ENCODE results near the gene MYO9B.

DNA sequence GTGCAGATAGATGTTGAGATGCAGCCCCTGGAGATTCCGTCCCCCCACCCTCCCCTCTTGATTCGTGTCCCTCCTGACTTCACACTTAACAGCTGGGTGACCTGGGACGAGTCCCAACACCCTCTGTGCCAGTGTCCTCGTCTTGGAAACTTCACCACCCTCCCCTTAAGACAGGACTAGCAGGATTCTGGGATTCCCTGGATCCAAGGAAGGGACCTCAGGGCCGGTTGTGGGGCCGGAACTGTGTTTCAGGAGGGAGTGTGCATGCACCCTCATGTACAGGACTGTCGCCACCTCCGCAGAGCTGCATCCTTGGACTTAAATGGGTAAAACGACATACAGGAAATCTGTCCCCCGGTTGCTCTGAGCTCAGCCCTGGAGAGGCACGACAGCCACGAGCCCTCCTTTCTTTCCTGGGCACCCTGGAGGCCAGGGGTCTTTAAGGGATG is 990 bp downstream of the MYO9B start:
- TF ChIP-seq TRIM24 (CRISPR knock-in tag; IDR thresholded peaks at IDR 0.05) (no peak), HCFC1 (IDR thresholded peaks at IDR 0.05; ENCODE audit: low read depth, low read length) (no peak), GABPB1 (CRISPR knock-in tag; IDR thresholded peaks at IDR 0.05) (no peak), CREB1 (IDR thresholded peaks at IDR 0.05) (no peak), CREB1 (CRISPR knock-in tag; IDR thresholded peaks at IDR 0.05) (no peak), POLR2AphosphoS2 (IDR thresholded peaks at IDR 0.05; ENCODE audit: low read depth, low read length) (no peak), BCL6 (CRISPR knock-in tag; IDR thresholded peaks at IDR 0.05) (no peak), ZNF549 (CRISPR knock-in tag; IDR thresholded peaks at IDR 0.05) (no peak), RARG (CRISPR knock-in tag; IDR thresholded peaks at IDR 0.05; ENCODE audit: low read depth) (no peak), MYC (CRISPR knock-in tag; IDR thresholded peaks at IDR 0.05; ENCODE audit: borderline replicate concordance) (no peak; the same call in 1 of the 2 replicates), ZNF263 (CRISPR knock-in tag; IDR thresholded peaks at IDR 0.05) (no peak), PAWR (CRISPR knock-in tag; IDR thresholded peaks at IDR 0.05; ENCODE audit: borderline replicate concordance) (no peak)
- TF ChIP-seq, protein P1, sequence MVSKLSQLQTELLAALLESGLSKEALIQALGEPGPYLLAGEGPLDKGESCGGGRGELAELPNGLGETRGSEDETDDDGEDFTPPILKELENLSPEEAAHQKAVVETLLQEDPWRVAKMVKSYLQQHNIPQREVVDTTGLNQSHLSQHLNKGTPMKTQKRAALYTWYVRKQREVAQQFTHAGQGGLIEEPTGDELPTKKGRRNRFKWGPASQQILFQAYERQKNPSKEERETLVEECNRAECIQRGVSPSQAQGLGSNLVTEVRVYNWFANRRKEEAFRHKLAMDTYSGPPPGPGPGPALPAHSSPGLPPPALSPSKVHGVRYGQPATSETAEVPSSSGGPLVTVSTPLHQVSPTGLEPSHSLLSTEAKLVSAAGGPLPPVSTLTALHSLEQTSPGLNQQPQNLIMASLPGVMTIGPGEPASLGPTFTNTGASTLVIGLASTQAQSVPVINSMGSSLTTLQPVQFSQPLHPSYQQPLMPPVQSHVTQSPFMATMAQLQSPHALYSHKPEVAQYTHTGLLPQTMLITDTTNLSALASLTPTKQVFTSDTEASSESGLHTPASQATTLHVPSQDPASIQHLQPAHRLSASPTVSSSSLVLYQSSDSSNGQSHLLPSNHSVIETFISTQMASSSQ (IDR thresholded peaks at IDR 0.05; ENCODE audit: low read depth): no peak
- TF ChIP-seq, protein P1 (CRISPR knock-in tag; IDR thresholded peaks at IDR 0.05; ENCODE audit: borderline replicate concordance): no peak
- TF ChIP-seq, protein P2, sequence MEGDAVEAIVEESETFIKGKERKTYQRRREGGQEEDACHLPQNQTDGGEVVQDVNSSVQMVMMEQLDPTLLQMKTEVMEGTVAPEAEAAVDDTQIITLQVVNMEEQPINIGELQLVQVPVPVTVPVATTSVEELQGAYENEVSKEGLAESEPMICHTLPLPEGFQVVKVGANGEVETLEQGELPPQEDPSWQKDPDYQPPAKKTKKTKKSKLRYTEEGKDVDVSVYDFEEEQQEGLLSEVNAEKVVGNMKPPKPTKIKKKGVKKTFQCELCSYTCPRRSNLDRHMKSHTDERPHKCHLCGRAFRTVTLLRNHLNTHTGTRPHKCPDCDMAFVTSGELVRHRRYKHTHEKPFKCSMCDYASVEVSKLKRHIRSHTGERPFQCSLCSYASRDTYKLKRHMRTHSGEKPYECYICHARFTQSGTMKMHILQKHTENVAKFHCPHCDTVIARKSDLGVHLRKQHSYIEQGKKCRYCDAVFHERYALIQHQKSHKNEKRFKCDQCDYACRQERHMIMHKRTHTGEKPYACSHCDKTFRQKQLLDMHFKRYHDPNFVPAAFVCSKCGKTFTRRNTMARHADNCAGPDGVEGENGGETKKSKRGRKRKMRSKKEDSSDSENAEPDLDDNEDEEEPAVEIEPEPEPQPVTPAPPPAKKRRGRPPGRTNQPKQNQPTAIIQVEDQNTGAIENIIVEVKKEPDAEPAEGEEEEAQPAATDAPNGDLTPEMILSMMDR (CRISPR knock-in tag; IDR thresholded peaks at IDR 0.05): no peak
